CD14-positive monocyte (primary cell): ENCODE data around the gene TXNRD1. TPM values are rescaled to one million over a fixed set of nuclear protein-coding genes. Genes with fewer than 3 reads are reported as not detected.

Source experiments
- DNase-seq, 3 donors: peaks; one replicate each; pipeline ENCODE4 v3.0.0-alpha.2; 2011 to 2022
- H2AFZ ChIP-seq: 2 replicates; pipeline ENCODE4 v1.6.0; 2012; ENCODE audit warnings: mild to moderate bottlenecking, low read depth, low read length, inconsistent platforms; ENCODE audit not compliant: insufficient read depth, poor library complexity, severe bottlenecking
- H3K27ac ChIP-seq, 2 donors: 1 replicate in 1 of 2; 2 replicates in 1 of 2; pipeline ENCODE4 v1.5.1; 2012 to 2013; ENCODE audit warnings: low read length in 2 of 2, control low read depth in 1 of 2, inconsistent platforms in 1 of 2, low read depth in 1 of 2, mild to moderate bottlenecking in 1 of 2
- H3K27me3 ChIP-seq, 2 donors: one replicate each; pipeline versions ENCODE4 v1.6.0 to v1.6.1; 2011 to 2013; ENCODE audit warnings: low read length in 2 of 2; ENCODE audit not compliant: control insufficient read depth in 2 of 2, insufficient read depth in 2 of 2
- H3K36me3 ChIP-seq, 2 donors: replicated peaks in 1 of 2; 1 replicate in 1 of 2; 2 replicates in 1 of 2; pipeline versions ENCODE4 v1.5.1 to v1.6.1; 2012 to 2013; ENCODE audit warnings: low read length in 2 of 2, control low read depth in 1 of 2, inconsistent platforms in 1 of 2, mild to moderate bottlenecking in 1 of 2; ENCODE audit not compliant: insufficient read depth in 2 of 2, control insufficient read depth in 1 of 2
- H3K4me1 ChIP-seq, 2 donors: 1 replicate in 1 of 2; 2 replicates in 1 of 2; pipeline versions ENCODE4 v1.5.1 to v1.6.1; 2012 to 2013; ENCODE audit warnings: low read length in 2 of 2, control low read depth in 1 of 2, inconsistent platforms in 1 of 2, mild to moderate bottlenecking in 1 of 2, moderate library complexity in 1 of 2; ENCODE audit not compliant: insufficient read depth in 2 of 2, control insufficient read depth in 1 of 2
- H3K4me2 ChIP-seq: replicated peaks from 2 replicates; pipeline ENCODE3; 2012; ENCODE audit warnings: low read length, moderate library complexity, mild to moderate bottlenecking; ENCODE audit not compliant: poor library complexity, severe bottlenecking; ENCODE audit errors: extremely low read depth
- H3K4me3 ChIP-seq, 3 experiments: fragments of 200-600 bp in 1 of 3; sonication (generic) in 1 of 3; replicated peaks in 1 of 3; 1 replicate in 2 of 3; 2 replicates in 1 of 3; pipeline ENCODE4 v1.5.1; 2011 to 2013; ENCODE audit warnings: low read length in 3 of 3, mild to moderate bottlenecking in 3 of 3, control low read depth in 2 of 3, low read depth in 2 of 3, inconsistent platforms in 1 of 3, moderate library complexity in 1 of 3
- H3K79me2 ChIP-seq: 2 replicates; pipeline ENCODE4 v1.6.0; 2012; ENCODE audit warnings: mild to moderate bottlenecking, control low read depth, inconsistent platforms, low read length, moderate library complexity; ENCODE audit not compliant: insufficient read depth
- H3K9ac ChIP-seq: 2 replicates; pipeline ENCODE4 v1.6.0; 2017; ENCODE audit warnings: low read length, mild to moderate bottlenecking; ENCODE audit not compliant: insufficient read depth, poor library complexity, severe bottlenecking
- H3K9me3 ChIP-seq, 2 donors: replicated peaks in 1 of 2; 1 replicate in 1 of 2; 2 replicates in 1 of 2; pipeline versions ENCODE4 v1.5.1 to v1.6.1; 2012 to 2013; ENCODE audit warnings: low read length in 2 of 2, control low read depth in 1 of 2; ENCODE audit not compliant: control insufficient read depth in 1 of 2, insufficient read depth in 1 of 2
- H4K20me1 ChIP-seq: 2 replicates; pipeline ENCODE4 v1.6.0; 2012; ENCODE audit warnings: mild to moderate bottlenecking, low read length, control low read depth, moderate library complexity; ENCODE audit not compliant: insufficient read depth
- H3K27ac Mint-ChIP-seq, 7 donors: one replicate each; pipeline ENCODE4 v1.8.0; 2020; ENCODE audit warnings: mild to moderate bottlenecking in 7 of 7, mixed read lengths in 7 of 7, moderate library complexity in 6 of 7, inconsistent platforms in 2 of 7
- H3K27me3 Mint-ChIP-seq, 3 donors: one replicate each; pipeline ENCODE4 v1.8.0; 2021 to 2022; ENCODE audit warnings: low read depth in 3 of 3, mild to moderate bottlenecking in 3 of 3, mixed read lengths in 3 of 3, moderate library complexity in 3 of 3, inconsistent platforms in 1 of 3
- H3K36me3 Mint-ChIP-seq, 2 donors: one replicate each; pipeline ENCODE4 v1.8.0; 2020; ENCODE audit warnings: mixed read lengths in 2 of 2, inconsistent platforms in 1 of 2, mild to moderate bottlenecking in 1 of 2
- H3K4me1 Mint-ChIP-seq: one replicate; pipeline ENCODE4 v1.8.0; 2020; ENCODE audit warnings: mild to moderate bottlenecking, mixed read lengths
- H3K4me3 Mint-ChIP-seq, 2 donors: one replicate each; pipeline ENCODE4 v1.8.0; 2020; ENCODE audit warnings: mild to moderate bottlenecking in 2 of 2, mixed read lengths in 2 of 2, moderate library complexity in 1 of 2
- H3K9me3 Mint-ChIP-seq, 7 donors: one replicate each; pipeline ENCODE4 v1.8.0; 2020 to 2022; ENCODE audit warnings: mixed read lengths in 7 of 7, mild to moderate bottlenecking in 6 of 7, moderate library complexity in 6 of 7, inconsistent platforms in 2 of 7
- WGBS: methylation state at CpG from one replicate; pipeline ENCODE4 v1.1.5; 2013; ENCODE audit warnings: missing lambda C conversion rate; ENCODE audit not compliant: insufficient coverage; 5-methylcytosine and 5-hydroxymethylcytosine counted together
- intact Hi-C, 2 donors: fragments of 100-400 bp; cut with micrococcal nuclease; formaldehyde crosslinking; loops; one replicate each; pipeline versions ENCODE4 v1.15.0 to v1.15.1; 2023
- polyA plus RNA-seq, 3 donors: library from polyadenylated mRNA; depleted of rRNA in 1 of 3; unstranded in 2 of 3; stranded (reverse) in 1 of 3; fragments of 300-500 nt in 2 of 3; fragments of >200 nt in 1 of 3; fragmentation: Illumina TruSeq in 2 of 3; gene quantifications; 1 replicate in 2 of 3; 2 replicates in 1 of 3; pipeline ENCODE4 v1.2.3, GENCODE V29; 2012 to 2021
- TF ChIP-seq, protein P1 (sequence below): fragments of 200-600 bp; IDR thresholded peaks from one replicate; pipeline ENCODE4 v1.8.0; 2022; ENCODE audit warnings: antibody characterized with exemption, mild to moderate bottlenecking

TXNRD1 gene
- polyA plus RNA-seq, 3 donors: 26.9 to 46.1 (median 29.2) TPM

- Mint-ChIP-seq H3K27ac (no peak overlapping the region), H3K27me3 (no peaks in the 10 kb centered on the region), H3K4me1 (no peaks in the 10 kb centered on the region), H3K4me3 (no peak overlapping the region), H3K36me3 (peaks cover 73 to 90% of the 10 kb centered on the region in 2 donors), H3K9me3 (no peaks in the 10 kb centered on the region)
- H2AFZ ChIP-seq: no peak overlapping the region
- H3K9ac ChIP-seq: no peak overlapping the region
- WGBS: 100% methylated on average over 6 of the region's 6 CpGs
- H4K20me1 ChIP-seq: peaks cover 15% of the 10 kb centered on the region
- peaks cover 86 to 96% of the 10 kb centered on the region in 2 donors for H3K36me3 ChIP-seq
- no peaks in the 10 kb centered on the region for H3K27me3 ChIP-seq
- no peak for DNase-seq
- no peaks in the 10 kb centered on the region for H3K9me3 ChIP-seq
- intact Hi-C loops: no loop called here
- H3K4me1 ChIP-seq: no peaks in the 10 kb centered on the region
- H3K4me3 ChIP-seq: no peak overlapping the region
- TF ChIP-seq, protein P1, sequence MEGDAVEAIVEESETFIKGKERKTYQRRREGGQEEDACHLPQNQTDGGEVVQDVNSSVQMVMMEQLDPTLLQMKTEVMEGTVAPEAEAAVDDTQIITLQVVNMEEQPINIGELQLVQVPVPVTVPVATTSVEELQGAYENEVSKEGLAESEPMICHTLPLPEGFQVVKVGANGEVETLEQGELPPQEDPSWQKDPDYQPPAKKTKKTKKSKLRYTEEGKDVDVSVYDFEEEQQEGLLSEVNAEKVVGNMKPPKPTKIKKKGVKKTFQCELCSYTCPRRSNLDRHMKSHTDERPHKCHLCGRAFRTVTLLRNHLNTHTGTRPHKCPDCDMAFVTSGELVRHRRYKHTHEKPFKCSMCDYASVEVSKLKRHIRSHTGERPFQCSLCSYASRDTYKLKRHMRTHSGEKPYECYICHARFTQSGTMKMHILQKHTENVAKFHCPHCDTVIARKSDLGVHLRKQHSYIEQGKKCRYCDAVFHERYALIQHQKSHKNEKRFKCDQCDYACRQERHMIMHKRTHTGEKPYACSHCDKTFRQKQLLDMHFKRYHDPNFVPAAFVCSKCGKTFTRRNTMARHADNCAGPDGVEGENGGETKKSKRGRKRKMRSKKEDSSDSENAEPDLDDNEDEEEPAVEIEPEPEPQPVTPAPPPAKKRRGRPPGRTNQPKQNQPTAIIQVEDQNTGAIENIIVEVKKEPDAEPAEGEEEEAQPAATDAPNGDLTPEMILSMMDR: no peak
- H3K79me2 ChIP-seq: peaks cover 6% of the 10 kb centered on the region
- H3K27ac ChIP-seq: no peak overlapping the region
- H3K4me2 ChIP-seq: no peak overlapping the region
Measured at GRCh38 chr12:104340925-104341611, 125.5 kb downstream of the TXNRD1 start.

DNA sequence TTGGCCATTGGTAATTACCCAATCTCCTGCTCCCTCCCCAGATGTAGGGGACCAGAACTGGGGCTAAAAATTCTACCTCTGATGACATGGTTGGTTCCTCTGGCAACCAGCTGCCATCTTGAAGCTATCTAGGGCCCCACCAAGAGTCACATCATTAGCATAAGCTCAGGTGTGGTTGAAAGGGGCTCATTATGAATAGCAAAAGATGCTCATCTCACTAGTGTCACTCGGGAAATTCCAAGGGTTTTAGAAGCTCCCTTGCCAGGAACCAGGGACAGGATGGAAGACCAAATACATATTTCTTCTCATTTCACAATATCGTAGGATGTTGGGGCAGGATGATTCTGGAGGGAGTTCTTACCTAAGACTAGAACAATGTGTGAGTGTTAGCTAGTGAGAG lies 126.6 kb downstream of the TXNRD1 start:
- H3K9me3 ChIP-seq: no peaks in the 10 kb centered on the region
- peaks cover 15% of the 10 kb centered on the region for H4K20me1 ChIP-seq
- no peak overlapping the region for H3K9ac ChIP-seq
- no peaks in the 10 kb centered on the region for H3K4me1 Mint-ChIP-seq
- no CpG with 5 or more reads among the region's 2 CpGs for WGBS
- no peaks in the 10 kb centered on the region for H3K4me1 ChIP-seq
- H3K27ac Mint-ChIP-seq: peak overlapping the region in 1 of 7 donors; percentile 50
- no peak overlapping the region for H3K4me3 Mint-ChIP-seq
- H3K36me3 ChIP-seq: peaks cover 82 to 96% of the 10 kb centered on the region in 2 donors
- no peak overlapping the region for H3K4me2 ChIP-seq
- H3K79me2 ChIP-seq: peaks cover 6% of the 10 kb centered on the region
- no peaks in the 10 kb centered on the region for H3K27me3 Mint-ChIP-seq
- no peak overlapping the region for H3K4me3 ChIP-seq
- no peaks in the 10 kb centered on the region for H3K9me3 Mint-ChIP-seq
- DNase-seq: no peak
- intact Hi-C loops: no loop called here
- H3K36me3 Mint-ChIP-seq: peaks cover 73 to 91% of the 10 kb centered on the region in 2 donors
- TF ChIP-seq, protein P1: no peak
- no peaks in the 10 kb centered on the region for H3K27me3 ChIP-seq
- no peak overlapping the region for H2AFZ ChIP-seq
- H3K27ac ChIP-seq: no peak overlapping the region
